Fibroblast of lung (primary cell): ENCODE results near the gene IMMP2L. TPM values are rescaled to one million over a fixed set of nuclear protein-coding genes. Genes with fewer than 3 reads are reported as not detected.

Experiments used
- DNase-seq, 2 donors: peaks; one replicate each; pipeline versions ENCODE4 v3.0.0 to v3.0.0-alpha.2; 2010; ENCODE audit warnings: low read depth in 2 of 2
- H2AFZ ChIP-seq: 2 replicates; pipeline ENCODE4 v1.5.1; 2012; ENCODE audit warnings: low read length, control low read depth, inconsistent platforms
- H3K27ac ChIP-seq: 2 replicates; pipeline ENCODE4 v1.5.1; 2011; ENCODE audit warnings: low read length, control low read depth; ENCODE audit not compliant: insufficient read depth
- H3K27me3 ChIP-seq: 2 replicates; pipeline ENCODE4 v1.5.1; 2011; ENCODE audit warnings: mild to moderate bottlenecking, low read length; ENCODE audit not compliant: control insufficient read depth, insufficient read depth
- H3K36me3 ChIP-seq: 2 replicates; pipeline ENCODE4 v1.5.1; 2011; ENCODE audit warnings: low read length; ENCODE audit not compliant: control insufficient read depth, insufficient read depth
- H3K4me1 ChIP-seq: 2 replicates; pipeline ENCODE4 v1.5.1; 2011; ENCODE audit warnings: low read length; ENCODE audit not compliant: control insufficient read depth, insufficient read depth; ENCODE audit errors: extremely low read depth
- H3K4me2 ChIP-seq: 2 replicates; pipeline ENCODE4 v1.5.1; 2011; ENCODE audit warnings: low read length, control low read depth; ENCODE audit not compliant: insufficient read depth; ENCODE audit errors: extremely low read depth
- H3K4me3 ChIP-seq, 4 experiments: fragments of 200-600 bp in 1 of 4; sonication (generic) in 1 of 4; replicated peaks in 1 of 4; 2 replicates each; pipeline ENCODE4 v1.5.1; 2011 to 2016; ENCODE audit warnings: low read length in 4 of 4, low read depth in 3 of 4, mild to moderate bottlenecking in 3 of 4, control low read depth in 2 of 4, inconsistent platforms in 1 of 4, mixed read lengths in 1 of 4; ENCODE audit not compliant: insufficient read depth in 1 of 4; ENCODE audit errors: control extremely low read depth in 1 of 4
- H3K79me2 ChIP-seq: 2 replicates; pipeline ENCODE4 v1.5.1; 2012; ENCODE audit warnings: mild to moderate bottlenecking, low read length, inconsistent platforms; ENCODE audit not compliant: control insufficient read depth, insufficient read depth
- H3K9ac ChIP-seq: 2 replicates; pipeline ENCODE4 v1.5.1; 2011; ENCODE audit warnings: mild to moderate bottlenecking, low read length, control low read depth; ENCODE audit not compliant: insufficient read depth
- H3K9me3 ChIP-seq: 2 replicates; pipeline ENCODE4 v1.5.1; 2012; ENCODE audit warnings: low read depth, low read length; ENCODE audit not compliant: control insufficient read depth, insufficient read depth
- H4K20me1 ChIP-seq: 2 replicates; pipeline ENCODE4 v1.5.1; 2011; ENCODE audit warnings: low read length; ENCODE audit not compliant: control insufficient read depth, insufficient read depth; ENCODE audit errors: extremely low read depth
- CTCF ChIP-seq, 2 donors: IDR thresholded peaks in 1 of 2; conservative IDR thresholded peaks in 1 of 2; 1 replicate in 1 of 2; 2 replicates in 1 of 2; pipeline ENCODE4 v1.5.1; 2011 to 2012; ENCODE audit warnings: low read length in 2 of 2, control low read depth in 1 of 2, inconsistent platforms in 1 of 2, low read depth in 1 of 2, mild to moderate bottlenecking in 1 of 2
- EZH2 ChIP-seq: IDR thresholded peaks from 2 replicates; pipeline ENCODE4 v1.5.1; 2012; ENCODE audit warnings: low read length, control low read depth, mild to moderate bottlenecking; ENCODE audit errors: missing control alignments
- polyA plus RNA-seq, 2 donors: library from polyadenylated mRNA; depleted of rRNA in 1 of 2; stranded (reverse) in 1 of 2; unstranded in 1 of 2; fragments of >200 nt; gene quantifications; 2 replicates each; pipeline ENCODE4 v1.2.1, GENCODE V29; 2011 to 2012; ENCODE audit warnings: missing spikeins in 1 of 2
- total RNA-seq: library from RNA; depleted of rRNA; stranded (reverse); fragments of >200 nt; gene quantifications from 2 replicates; pipeline ENCODE4 v1.2.1, GENCODE V29; 2014

IMMP2L gene
- total and polyA plus RNA-seq, 2 donors (not counting 1 experiment from before 2014, with no cell fraction given): 6.9 to 14.4 TPM

- Histone ChIP-seq H3K36me3 (no peaks in the 10 kb centered on the region), H3K79me2 (no peaks in the 10 kb centered on the region), H3K27me3 (no peaks in the 10 kb centered on the region), H4K20me1 (no peaks in the 10 kb centered on the region), H3K4me2 (no peak overlapping the region), H3K27ac (no peak overlapping the region), H3K4me3 (no peak overlapping the region), H2AFZ (no peak overlapping the region), H3K4me1 (no peaks in the 10 kb centered on the region), H3K9me3 (no peaks in the 10 kb centered on the region), H3K9ac (no peak overlapping the region)
- TF ChIP-seq CTCF (conservative IDR thresholded peaks at IDR 0.05 in 1 of 2, IDR thresholded peaks at IDR 0.05 in 1 of 2; ENCODE audit: low read depth in 1 of 2, low read length in 2 of 2) (no peak), EZH2 (no peak)
- no peak for DNase-seq
Observed at GRCh38 chr7:110786328-110786965, 775.8 kb downstream of the IMMP2L start.

- H2AFZ ChIP-seq: no peak overlapping the region
- H3K4me2 ChIP-seq: no peak overlapping the region
- H3K4me3 ChIP-seq: no peak overlapping the region
- H3K9me3 ChIP-seq: no peaks in the 10 kb centered on the region
- H3K27me3 ChIP-seq: no peaks in the 10 kb centered on the region
- no peaks in the 10 kb centered on the region for H3K4me1 ChIP-seq
- H4K20me1 ChIP-seq: no peaks in the 10 kb centered on the region
- no peak for TF ChIP-seq EZH2
- TF ChIP-seq CTCF (conservative IDR thresholded peaks at IDR 0.05 in 1 of 2, IDR thresholded peaks at IDR 0.05 in 1 of 2; ENCODE audit: low read depth in 1 of 2, low read length in 2 of 2): no peak
- no peaks in the 10 kb centered on the region for H3K36me3 ChIP-seq
- H3K9ac ChIP-seq: no peak overlapping the region
- DNase-seq: no peak
- H3K79me2 ChIP-seq: no peaks in the 10 kb centered on the region
- H3K27ac ChIP-seq: no peak overlapping the region
Observed at GRCh38 chr7:110784749-110785148, 777.5 kb downstream of the IMMP2L start.

- Histone ChIP-seq H3K27me3 (no peaks in the 10 kb centered on the region), H3K9me3 (no peaks in the 10 kb centered on the region), H3K36me3 (no peaks in the 10 kb centered on the region), H3K4me1 (no peaks in the 10 kb centered on the region), H3K4me2 (no peak overlapping the region), H3K9ac (no peak overlapping the region), H4K20me1 (no peaks in the 10 kb centered on the region), H3K4me3 (no peak overlapping the region), H3K79me2 (no peaks in the 10 kb centered on the region), H3K27ac (no peak overlapping the region), H2AFZ (no peak overlapping the region)
- DNase-seq: no peak
- no peak for TF ChIP-seq EZH2
- TF ChIP-seq CTCF (conservative IDR thresholded peaks at IDR 0.05 in 1 of 2, IDR thresholded peaks at IDR 0.05 in 1 of 2; ENCODE audit: low read depth in 1 of 2, low read length in 2 of 2): no peak
Observed at GRCh38 chr7:110780712-110781111, 781.6 kb downstream of the IMMP2L start.
